C1 segment of cervical spinal cord (tissue), 14 donors: ENCODE measurements around the gene DBI.
"Not testable (repeated sequence)": the region's sequence is repeated elsewhere in the genome, so short reads cannot be mapped to it uniquely, and the experiment has no call there.

Experiments
- DNase-seq, 14 donors: peaks; one replicate each; lab custom pipeline; 2025; lab: John Stamatoyannopoulos, UW

Gene DBI

DNA sequence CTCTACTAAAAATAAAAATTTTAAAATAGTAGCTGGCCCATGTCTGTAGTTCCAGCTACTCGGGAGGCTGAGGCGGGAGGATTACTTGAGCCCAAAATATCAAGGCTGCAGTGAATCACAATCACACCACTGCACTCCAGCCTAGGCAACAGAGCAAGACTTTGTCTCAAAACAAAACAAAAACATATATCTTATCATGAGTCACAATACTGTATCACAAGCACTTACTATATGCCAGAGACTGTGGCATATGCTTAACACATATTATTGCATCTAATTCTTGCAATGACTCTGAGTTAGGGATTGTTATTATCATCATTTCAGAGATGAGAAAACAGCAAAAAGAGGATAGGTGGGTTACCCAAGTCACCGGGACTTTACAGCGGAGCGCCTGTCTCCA lies 35.3 kb downstream of the DBI start:
- DNase-seq = no peak

DNA sequence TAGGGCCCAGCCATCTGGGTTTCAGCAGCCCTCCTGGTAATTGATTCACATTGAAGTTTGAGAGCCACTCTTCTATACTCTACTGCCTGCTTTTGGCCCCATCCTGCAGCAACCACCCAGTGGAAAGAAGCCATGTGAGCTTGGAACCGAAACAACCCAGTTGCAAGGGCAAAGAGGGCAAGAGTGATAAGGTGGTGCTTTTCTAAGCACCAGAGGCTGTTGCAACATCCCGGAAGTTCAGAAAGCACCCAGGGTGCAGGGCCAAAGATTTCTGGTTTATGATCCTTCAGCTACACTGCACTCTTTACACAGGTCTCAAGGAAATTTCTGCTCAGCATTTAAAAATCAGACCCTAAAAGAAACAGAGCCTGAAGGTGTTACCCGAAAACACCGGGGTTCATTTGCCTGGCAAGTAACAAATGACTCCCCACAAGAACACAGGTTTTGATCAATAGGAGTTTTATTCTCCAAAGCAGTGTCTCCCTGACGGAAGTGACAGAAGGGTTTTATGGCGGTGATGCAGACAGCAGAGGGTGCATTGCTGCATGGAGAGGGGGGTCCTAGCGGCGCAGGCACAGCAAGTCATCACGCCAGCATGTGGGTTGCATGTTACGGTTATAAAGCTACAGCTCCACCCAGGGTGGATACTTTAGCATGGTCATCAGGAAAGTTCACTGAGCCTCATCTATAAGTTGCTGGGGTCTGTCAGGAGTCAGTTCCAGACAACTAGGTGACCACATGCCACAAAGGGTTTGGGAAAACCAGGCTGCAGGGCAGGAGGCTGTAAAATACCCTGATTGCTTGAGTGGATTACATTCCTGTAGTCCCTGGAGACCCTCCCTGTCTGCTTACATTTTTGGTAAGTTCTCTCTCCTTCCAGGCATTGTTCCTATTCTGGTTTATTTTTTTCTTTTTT lies 36.1 kb downstream of the DBI start:
- no peak for DNase-seq

DNA sequence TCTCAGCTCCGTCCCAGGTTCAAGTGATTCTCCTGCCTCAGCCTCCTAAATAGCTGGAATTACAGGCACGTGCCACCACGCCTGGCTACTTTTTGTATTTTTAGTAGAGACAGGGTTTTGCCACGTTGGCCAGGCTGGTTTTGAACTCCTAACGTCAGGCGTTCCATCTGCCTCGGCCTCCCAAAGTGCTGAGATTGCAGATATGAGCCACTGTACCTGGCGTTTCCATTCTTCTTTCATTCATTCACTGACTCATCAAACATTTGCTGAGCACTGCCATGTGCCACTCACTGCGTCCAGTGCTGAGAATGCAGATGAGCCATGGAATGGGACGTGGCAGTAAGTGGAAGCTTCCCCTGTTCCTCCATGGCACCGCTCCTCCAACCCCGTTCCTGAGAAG lies 36.8 kb downstream of the DBI start:
- not testable (repeated sequence) for DNase-seq

DNA sequence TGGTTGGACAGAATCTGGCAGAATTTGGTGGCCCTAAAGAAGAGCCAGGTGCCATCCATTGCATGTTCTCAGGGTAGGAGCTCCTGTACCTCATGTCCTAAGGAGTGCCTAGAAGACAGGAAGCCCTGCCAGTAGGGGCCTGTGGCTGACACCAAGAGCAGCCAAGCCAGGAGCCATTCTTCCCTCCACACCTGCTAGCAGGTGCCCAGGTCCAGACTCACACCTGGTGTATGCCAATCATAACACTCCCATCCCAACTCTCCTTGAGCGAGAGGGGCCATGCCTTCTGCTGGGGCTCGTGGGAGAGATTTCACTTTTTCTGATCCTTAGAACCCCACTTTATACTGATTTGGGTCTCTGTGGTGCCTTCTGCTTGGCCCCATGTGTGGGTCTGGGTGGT lies 38.4 kb downstream of the DBI start:
- no peak for DNase-seq

DNA sequence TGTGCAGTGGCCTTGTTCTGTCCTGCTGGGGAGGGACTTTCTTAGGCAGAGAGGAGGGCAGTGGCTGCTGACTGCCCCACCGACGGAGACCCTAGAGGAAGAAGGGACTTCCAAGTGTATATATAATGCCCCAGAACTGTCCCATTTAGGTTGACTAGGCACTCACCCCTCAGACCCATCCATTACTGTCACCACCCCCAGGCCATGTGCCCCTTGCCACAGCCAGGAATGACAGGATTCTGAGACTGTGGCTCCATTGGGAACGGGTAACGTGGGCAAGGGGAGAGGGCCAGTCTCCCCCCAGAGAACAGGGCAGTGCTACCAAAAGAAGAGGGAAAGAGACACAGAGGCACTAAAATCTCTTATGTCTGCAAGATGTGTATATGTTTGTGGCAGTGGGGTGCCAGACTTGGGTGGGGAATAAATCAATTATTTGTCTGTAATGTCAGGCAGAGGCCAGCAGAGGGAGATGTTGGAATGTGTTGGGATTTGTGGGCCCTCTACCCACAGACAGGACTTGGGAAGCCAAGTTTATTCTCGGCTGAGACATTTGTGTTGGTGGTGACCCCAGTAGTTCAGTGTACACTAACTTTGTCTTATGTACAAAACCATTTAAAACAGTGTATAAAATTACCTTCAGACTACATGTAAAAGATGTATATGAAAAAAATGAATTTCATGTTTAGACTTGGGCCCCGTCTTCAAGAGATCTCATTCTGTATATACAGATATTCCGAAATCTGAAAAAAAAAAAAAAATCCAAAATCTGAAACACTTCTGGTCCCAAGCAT lies 40.8 kb downstream of the DBI start:
- DNase-seq = peak in 3 of 14 donors; percentile 28 to 47 (median 29)

DNA sequence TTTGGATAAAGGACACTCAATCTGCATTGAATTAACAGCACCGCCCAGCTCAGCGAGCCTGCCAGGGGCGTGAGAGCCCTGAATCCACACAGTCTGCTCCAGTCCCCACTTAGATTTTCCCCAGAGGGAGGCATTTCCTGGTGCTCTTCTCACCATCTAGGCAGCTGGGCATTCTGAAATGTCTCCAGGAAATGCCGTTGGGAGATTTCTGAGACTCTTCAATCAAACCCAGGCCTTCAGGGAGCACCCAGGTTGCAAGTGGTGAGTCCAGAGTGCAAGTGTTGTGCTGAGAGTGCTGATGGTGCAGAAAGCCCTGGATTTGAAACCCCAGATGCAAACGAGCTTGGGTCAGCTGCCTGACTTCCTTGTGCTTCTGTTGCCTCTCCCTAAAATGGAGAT lies 41.4 kb downstream of the DBI start:
- DNase-seq = no peak

DNA sequence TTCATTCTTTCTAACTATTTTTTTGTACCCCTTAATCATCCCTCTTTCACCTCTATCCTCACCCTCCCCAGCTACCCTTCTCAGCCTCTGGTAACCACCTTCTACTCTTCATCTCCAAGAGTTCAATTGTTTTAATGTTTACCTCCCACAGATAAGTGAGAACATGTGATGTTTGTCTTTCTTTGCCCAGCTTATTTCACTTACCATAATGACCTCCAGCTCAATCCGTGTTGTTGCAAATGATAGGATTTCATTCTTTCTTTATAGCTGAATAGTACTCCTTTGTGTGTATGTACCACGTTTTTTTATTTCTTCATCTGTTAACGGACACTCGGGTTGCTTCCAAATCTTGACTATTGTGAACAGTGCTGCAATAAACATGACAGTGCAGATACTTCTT lies 42.7 kb downstream of the DBI start:
- no peak for DNase-seq

- no peak for DNase-seq
Observed at GRCh38 chr2:119414894-119415293, 48.1 kb downstream of the DBI start.

- no peak for DNase-seq
Observed at GRCh38 chr2:119415630-119416029, 48.9 kb downstream of the DBI start.

DNA sequence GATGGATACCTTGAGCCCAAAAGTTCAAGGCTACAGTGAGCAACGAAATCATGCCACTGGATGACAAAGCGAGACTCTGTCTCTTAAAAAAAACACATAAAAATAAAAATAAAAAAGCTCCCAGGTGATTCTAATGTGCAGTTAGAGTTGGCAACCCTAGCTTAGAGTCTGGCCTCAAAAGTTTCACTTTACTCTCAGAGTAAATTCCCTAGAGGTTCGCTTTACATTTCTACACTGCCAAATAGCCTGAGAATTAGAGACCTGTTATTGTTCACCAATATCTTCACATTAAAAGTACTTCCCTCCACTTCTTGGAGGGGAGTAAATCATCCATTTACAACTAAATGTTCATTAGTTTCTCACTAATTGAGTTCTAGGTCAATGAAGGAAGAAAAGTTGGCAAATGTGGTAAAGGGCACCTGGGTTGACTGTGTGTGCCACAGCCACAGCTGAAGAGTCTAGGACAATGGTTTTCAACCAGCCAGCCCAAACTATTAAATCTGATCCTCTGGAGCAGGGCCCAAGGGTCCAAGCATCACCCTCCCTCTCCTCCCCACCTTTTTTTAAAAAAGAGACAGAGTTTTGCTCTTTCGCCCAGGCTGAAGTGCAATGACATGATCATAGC lies 49.6 kb downstream of the DBI start:
- DNase-seq = no peak

DNA sequence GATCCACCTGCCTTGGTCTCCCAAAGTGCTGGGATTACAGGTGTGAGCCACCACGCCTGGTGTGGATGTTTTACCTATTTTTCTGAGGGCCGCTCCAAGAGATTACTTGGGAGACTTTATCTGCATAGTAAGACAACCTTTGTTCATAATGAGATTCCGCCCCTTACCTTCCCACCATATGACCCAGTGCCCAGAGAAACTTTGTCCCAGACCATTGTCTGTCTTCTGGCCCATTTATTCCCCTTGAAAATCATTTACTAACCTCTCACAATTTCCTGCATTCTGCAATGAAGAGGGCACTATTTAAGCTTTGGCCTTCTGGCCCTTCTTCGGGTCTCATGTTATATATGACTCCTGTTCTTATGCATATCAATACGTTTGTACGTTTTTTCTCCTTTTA lies 51.1 kb downstream of the DBI start:
- DNase-seq = no peak

- DNase-seq = no peak
Observed at GRCh38 chr2:119419065-119419464, 52.3 kb downstream of the DBI start.

DNA sequence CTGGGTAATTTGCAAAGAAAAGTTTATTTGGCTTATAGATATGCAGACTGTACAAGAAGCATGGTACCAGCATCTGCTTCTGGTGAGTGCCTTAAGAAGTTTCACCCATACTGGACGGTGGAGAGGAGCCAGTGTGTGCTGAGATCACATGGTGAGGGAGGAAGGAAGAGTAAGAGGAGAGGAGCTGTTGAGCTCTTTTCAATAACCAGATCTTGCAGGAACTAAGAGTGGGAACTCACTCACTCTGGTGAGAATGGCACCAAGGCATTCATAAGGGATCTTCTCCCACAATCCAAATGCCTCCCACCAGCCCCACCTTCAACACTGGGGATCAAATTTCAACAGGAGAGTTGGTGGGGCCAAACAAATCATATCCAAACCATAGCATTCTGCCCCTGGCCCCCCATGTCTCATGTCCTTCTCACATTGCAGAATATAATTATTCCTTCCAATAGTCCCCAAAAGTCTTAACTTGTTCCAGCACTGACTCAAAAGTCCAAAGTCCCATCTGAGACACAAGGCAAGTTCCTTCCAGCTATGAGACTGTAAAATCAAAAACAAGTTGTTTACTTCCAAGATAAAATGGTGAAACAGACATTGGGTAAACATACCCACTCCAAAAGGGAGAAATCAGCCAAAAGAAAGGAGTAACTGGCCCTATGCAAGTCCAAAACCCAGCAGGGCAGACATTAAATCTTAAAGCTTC lies 53.2 kb downstream of the DBI start:
- DNase-seq = no peak

GRCh38 chr2:119421304-119421703 lies 54.5 kb downstream of the DBI start:
- no peak for DNase-seq

GRCh38 chr2:119421741-119422140 lies 55.0 kb downstream of the DBI start:
- DNase-seq = no peak
